ENCODE measurements around the gene POLR2A.
A peak's percentile ranks its signal among the peaks of the same experiment; 100 is the strongest.

DNA sequence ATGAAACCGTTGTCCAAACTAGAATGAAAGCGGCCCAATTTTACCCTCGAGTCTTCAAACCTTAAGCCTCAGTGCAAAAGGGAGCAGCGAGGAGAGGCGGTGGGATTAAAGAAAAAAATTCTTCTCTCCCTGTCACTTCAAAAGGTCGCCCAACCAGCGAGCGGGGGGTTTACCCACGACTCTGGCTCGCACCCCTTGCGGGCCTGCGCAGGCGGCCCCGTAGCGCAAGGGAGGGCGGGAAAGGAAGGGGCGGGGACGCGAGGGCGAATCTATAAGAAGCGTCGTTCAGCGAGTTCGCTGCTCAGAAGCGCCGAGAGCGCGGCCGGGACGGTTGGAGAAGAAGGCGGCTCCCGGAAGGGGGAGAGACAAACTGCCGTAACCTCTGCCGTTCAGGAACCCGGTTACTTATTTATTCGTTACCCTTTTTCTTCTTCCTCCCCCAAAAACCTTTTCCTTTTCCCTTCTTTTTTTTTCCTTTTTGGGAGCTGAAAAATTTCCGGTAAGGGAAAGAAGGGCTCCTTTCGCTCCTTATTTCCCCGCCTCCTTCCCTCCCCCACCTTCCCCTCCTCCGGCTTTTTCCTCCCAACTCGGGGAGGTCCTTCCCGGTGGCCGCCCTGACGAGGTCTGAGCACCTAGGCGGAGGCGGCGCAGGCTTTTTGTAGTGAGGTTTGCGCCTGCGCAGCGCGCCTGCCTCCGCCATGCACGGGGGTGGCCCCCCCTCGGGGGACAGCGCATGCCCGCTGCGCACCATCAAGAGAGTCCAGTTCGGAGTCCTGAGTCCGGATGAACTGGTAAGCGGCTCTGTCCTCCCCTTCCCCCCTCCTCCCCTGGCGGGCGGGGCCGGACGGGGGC, at the start of gene POLR2A:
- TF ChIP-seq, protein P1, sequence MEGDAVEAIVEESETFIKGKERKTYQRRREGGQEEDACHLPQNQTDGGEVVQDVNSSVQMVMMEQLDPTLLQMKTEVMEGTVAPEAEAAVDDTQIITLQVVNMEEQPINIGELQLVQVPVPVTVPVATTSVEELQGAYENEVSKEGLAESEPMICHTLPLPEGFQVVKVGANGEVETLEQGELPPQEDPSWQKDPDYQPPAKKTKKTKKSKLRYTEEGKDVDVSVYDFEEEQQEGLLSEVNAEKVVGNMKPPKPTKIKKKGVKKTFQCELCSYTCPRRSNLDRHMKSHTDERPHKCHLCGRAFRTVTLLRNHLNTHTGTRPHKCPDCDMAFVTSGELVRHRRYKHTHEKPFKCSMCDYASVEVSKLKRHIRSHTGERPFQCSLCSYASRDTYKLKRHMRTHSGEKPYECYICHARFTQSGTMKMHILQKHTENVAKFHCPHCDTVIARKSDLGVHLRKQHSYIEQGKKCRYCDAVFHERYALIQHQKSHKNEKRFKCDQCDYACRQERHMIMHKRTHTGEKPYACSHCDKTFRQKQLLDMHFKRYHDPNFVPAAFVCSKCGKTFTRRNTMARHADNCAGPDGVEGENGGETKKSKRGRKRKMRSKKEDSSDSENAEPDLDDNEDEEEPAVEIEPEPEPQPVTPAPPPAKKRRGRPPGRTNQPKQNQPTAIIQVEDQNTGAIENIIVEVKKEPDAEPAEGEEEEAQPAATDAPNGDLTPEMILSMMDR (IDR thresholded peaks at IDR 0.05), result no peak
- TF ChIP-seq POLR2A (IDR thresholded peaks at IDR 0.05), result peak in 1 of 2 donors; percentile 100
